Measurements from ENCODE around the gene FNDC7. TPM values are rescaled to one million over a fixed set of nuclear protein-coding genes. Genes with fewer than 3 reads are reported as not detected.

The FNDC7 gene
- total and polyA plus RNA-seq, 9 of the 15 experiments (the other 6 are each of a cell fraction or from before 2014, with no cell fraction given): not detected

- TF ChIP-seq TOE1 (IDR thresholded peaks at IDR 0.05; ENCODE audit: borderline replicate concordance): peak; percentile 71
- no peak; the same call in 1 of the 2 replicates for TF ChIP-seq TOE1 (CRISPR knock-in tag; IDR thresholded peaks at IDR 0.05; ENCODE audit: borderline replicate concordance, low read depth)
- no peak for TF ChIP-seq HMG20B (CRISPR knock-in tag; IDR thresholded peaks at IDR 0.05)
- no peak; the same call in 1 of the 2 replicates for TF ChIP-seq SMARCA5 (IDR thresholded peaks at IDR 0.05)
- no peak for TF ChIP-seq ZNF76 (CRISPR knock-in tag; IDR thresholded peaks at IDR 0.05; ENCODE audit: borderline replicate concordance)
- TF ChIP-seq DIDO1 (tag; IDR thresholded peaks at IDR 0.05; ENCODE audit: low read depth): peak; percentile 31; the same call in 1 of the 2 replicates
- TF ChIP-seq HES1 (IDR thresholded peaks at IDR 0.05; ENCODE audit: low read depth): 0 out of 2 replicates have a peak, but pooled peaks have one; percentile 51
- TF ChIP-seq CTBP1 (IDR thresholded peaks at IDR 0.05; ENCODE audit: borderline replicate concordance): peak; percentile 76
- TF ChIP-seq, protein P1, sequence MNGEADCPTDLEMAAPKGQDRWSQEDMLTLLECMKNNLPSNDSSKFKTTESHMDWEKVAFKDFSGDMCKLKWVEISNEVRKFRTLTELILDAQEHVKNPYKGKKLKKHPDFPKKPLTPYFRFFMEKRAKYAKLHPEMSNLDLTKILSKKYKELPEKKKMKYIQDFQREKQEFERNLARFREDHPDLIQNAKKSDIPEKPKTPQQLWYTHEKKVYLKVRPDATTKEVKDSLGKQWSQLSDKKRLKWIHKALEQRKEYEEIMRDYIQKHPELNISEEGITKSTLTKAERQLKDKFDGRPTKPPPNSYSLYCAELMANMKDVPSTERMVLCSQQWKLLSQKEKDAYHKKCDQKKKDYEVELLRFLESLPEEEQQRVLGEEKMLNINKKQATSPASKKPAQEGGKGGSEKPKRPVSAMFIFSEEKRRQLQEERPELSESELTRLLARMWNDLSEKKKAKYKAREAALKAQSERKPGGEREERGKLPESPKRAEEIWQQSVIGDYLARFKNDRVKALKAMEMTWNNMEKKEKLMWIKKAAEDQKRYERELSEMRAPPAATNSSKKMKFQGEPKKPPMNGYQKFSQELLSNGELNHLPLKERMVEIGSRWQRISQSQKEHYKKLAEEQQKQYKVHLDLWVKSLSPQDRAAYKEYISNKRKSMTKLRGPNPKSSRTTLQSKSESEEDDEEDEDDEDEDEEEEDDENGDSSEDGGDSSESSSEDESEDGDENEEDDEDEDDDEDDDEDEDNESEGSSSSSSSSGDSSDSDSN (IDR thresholded peaks at IDR 0.05; ENCODE audit: borderline replicate concordance in 1 of 2, low read depth in 2 of 2, low read length in 2 of 2): no peak
- TF ChIP-seq ZNF146 (CRISPR knock-in tag; IDR thresholded peaks at IDR 0.05; ENCODE audit: unreplicated experiment): no peak
- TF ChIP-seq AFF1 (IDR thresholded peaks at IDR 0.05; ENCODE audit: low read depth in 1 of 2, partially characterized antibody in 2 of 2): peak in 1 of 2 experiments; percentile 50
- TF ChIP-seq ZNF778 (CRISPR knock-in tag; IDR thresholded peaks at IDR 0.05): no peak
- no peak for TF ChIP-seq ZNF217 (CRISPR knock-in tag; IDR thresholded peaks at IDR 0.05)
- TF ChIP-seq MCM2 (IDR thresholded peaks at IDR 0.05; ENCODE audit: low read depth): no peak
- no peak for TF ChIP-seq ZNF23 (CRISPR knock-in tag; IDR thresholded peaks at IDR 0.05)
- TF ChIP-seq, protein P2, sequence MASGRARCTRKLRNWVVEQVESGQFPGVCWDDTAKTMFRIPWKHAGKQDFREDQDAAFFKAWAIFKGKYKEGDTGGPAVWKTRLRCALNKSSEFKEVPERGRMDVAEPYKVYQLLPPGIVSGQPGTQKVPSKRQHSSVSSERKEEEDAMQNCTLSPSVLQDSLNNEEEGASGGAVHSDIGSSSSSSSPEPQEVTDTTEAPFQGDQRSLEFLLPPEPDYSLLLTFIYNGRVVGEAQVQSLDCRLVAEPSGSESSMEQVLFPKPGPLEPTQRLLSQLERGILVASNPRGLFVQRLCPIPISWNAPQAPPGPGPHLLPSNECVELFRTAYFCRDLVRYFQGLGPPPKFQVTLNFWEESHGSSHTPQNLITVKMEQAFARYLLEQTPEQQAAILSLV (tag; IDR thresholded peaks at IDR 0.05): no peak
- no peak for TF ChIP-seq JUNB (CRISPR knock-in tag; conservative IDR thresholded peaks at IDR 0.05)
Measured at GRCh38 chr1:108691942-108692723, 20.6 kb upstream of the FNDC7 start, which contains the start of gene PRPF38B (continued).
